Measurements from ENCODE around the gene SPRY2.
"Not testable (repeated sequence)": the region's sequence is repeated elsewhere in the genome, so short reads cannot be mapped to it uniquely, and the experiment has no call there.

The SPRY2 gene

DNA sequence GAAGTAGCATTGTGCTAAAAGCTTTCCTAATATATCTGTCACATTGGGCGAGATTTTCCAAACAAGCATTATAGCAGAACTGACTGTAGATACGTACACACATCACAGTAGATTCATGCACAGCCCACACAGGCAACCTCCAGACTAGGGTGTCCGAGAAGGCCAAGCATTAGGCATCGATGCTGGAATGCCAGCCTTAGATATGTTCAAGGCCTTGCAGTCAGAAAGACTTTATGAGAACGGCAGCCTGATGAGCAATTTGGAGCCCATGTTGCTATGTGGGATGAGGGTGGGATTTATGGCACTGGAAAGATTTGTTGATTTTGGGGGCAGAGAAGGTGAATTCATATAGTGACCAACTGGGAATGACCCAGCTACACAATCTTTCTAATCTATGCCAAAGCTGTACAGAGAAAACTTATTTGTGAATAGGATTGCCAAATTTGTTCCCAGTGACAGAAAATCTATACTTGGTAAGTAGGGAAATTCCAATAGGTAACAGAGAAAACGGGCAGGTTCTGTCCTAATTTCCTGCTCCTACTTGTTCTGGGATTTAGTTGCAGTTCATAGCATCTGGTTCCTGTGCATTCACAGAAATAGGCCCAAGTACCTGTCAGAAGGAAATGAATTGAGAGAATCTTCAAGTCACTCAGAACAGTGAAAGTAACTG lies 31.0 kb upstream of the SPRY2 start:
- no peak overlapping the region for H3K4me3 ChIP-seq (ENCODE audit: low read length)
- H3K27me3 ChIP-seq (replicated peaks; ENCODE audit: control insufficient read depth, insufficient read depth, low read length): no peaks in the 10 kb centered on the region
- no peaks in the 10 kb centered on the region for H3K36me3 ChIP-seq (ENCODE audit: control insufficient read depth, insufficient read depth, low read length, severe bottlenecking)
- H3K9me3 ChIP-seq (ENCODE audit: control insufficient read depth, low read length): no peaks in the 10 kb centered on the region
- H3K9ac ChIP-seq (ENCODE audit: low read length): no peak overlapping the region
- H3K4me1 ChIP-seq (ENCODE audit: control insufficient read depth, insufficient read depth, low read length): peaks cover 20% of the 10 kb centered on the region
- DNase-seq (ENCODE audit: low read depth): no peak

DNA sequence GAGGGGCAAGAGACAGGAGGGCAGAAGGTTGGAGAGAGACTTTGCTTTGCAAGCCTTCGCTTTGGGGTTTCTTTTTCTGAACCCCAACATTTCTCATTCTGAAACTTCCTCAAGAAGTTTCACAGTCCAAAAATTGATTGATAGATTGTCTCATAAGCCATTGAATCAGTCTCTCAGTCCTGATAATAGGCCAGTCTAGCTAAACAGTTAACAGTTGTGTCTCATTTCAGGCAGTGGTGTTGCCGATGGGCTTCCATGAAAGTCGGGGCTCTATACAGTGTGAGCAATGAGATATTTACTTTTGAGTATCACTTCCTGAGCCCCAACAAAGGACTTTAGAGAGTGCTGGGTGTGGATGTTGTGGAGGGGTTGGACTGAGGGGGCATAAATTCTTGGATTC lies 26.5 kb upstream of the SPRY2 start:
- DNase-seq (ENCODE audit: low read depth): no peak
- Histone ChIP-seq H3K9me3 (ENCODE audit: control insufficient read depth, low read length) (no peaks in the 10 kb centered on the region), H3K36me3 (ENCODE audit: control insufficient read depth, insufficient read depth, low read length, severe bottlenecking) (no peaks in the 10 kb centered on the region), H3K4me3 (ENCODE audit: low read length) (no peak overlapping the region), H3K9ac (ENCODE audit: low read length) (no peak overlapping the region), H3K4me1 (ENCODE audit: control insufficient read depth, insufficient read depth, low read length) (peaks cover 9% of the 10 kb centered on the region), H3K27me3 (replicated peaks; ENCODE audit: control insufficient read depth, insufficient read depth, low read length) (no peaks in the 10 kb centered on the region)

GRCh38 chr13:80363890-80364503 lies 23.1 kb upstream of the SPRY2 start:
- H3K4me3 ChIP-seq (ENCODE audit: low read length): peak overlapping the region; percentile 66
- H3K27me3 ChIP-seq (replicated peaks; ENCODE audit: control insufficient read depth, insufficient read depth, low read length): no peaks in the 10 kb centered on the region
- no peaks in the 10 kb centered on the region for H3K9me3 ChIP-seq (ENCODE audit: control insufficient read depth, low read length)
- H3K4me1 ChIP-seq (ENCODE audit: control insufficient read depth, insufficient read depth, low read length): peaks cover 32% of the 10 kb centered on the region
- H3K9ac ChIP-seq (ENCODE audit: low read length): peak overlapping the region; percentile 78
- peak; percentile 78 for DNase-seq (ENCODE audit: low read depth)
- no peaks in the 10 kb centered on the region for H3K36me3 ChIP-seq (ENCODE audit: control insufficient read depth, insufficient read depth, low read length, severe bottlenecking)

DNA sequence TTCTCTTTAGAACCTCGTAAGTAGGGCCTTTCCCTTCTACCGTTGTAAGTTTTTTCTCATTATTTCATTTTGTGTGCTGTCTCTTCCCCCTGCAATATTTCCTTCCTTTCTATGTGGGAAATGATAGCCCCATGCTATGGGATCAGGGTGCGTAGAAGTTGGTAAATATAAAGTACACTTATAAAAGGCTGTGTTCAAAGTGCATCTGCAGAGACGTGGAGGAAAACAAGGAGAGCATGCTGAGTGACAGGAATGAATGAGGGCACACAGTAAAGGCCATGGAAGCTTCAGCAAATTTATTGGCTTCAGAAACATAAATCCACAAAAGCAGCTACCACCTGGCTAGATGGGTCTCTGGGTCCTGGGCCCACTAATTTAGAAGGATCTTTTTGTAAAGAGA lies 21.6 kb upstream of the SPRY2 start:
- Histone ChIP-seq H3K27me3 (replicated peaks; ENCODE audit: control insufficient read depth, insufficient read depth, low read length) (no peaks in the 10 kb centered on the region), H3K36me3 (ENCODE audit: control insufficient read depth, insufficient read depth, low read length, severe bottlenecking) (no peaks in the 10 kb centered on the region), H3K9ac (ENCODE audit: low read length) (no peak overlapping the region), H3K4me3 (ENCODE audit: low read length) (no peak overlapping the region), H3K9me3 (ENCODE audit: control insufficient read depth, low read length) (no peaks in the 10 kb centered on the region), H3K4me1 (ENCODE audit: control insufficient read depth, insufficient read depth, low read length) (peaks cover 27% of the 10 kb centered on the region)
- DNase-seq (ENCODE audit: low read depth): no peak

GRCh38 chr13:80361883-80362327 lies 21.0 kb upstream of the SPRY2 start:
- Histone ChIP-seq H3K4me1 (ENCODE audit: control insufficient read depth, insufficient read depth, low read length) (peaks cover 27% of the 10 kb centered on the region), H3K9ac (ENCODE audit: low read length) (no peak overlapping the region), H3K27me3 (replicated peaks; ENCODE audit: control insufficient read depth, insufficient read depth, low read length) (no peaks in the 10 kb centered on the region), H3K9me3 (ENCODE audit: control insufficient read depth, low read length) (no peaks in the 10 kb centered on the region), H3K4me3 (ENCODE audit: low read length) (no peak overlapping the region), H3K36me3 (ENCODE audit: control insufficient read depth, insufficient read depth, low read length, severe bottlenecking) (no peaks in the 10 kb centered on the region)
- no peak for DNase-seq (ENCODE audit: low read depth)

- H3K4me1 ChIP-seq (ENCODE audit: control insufficient read depth, insufficient read depth, low read length): peaks cover 27% of the 10 kb centered on the region
- H3K9ac ChIP-seq (ENCODE audit: low read length): no peak overlapping the region
- no peaks in the 10 kb centered on the region for H3K27me3 ChIP-seq (replicated peaks; ENCODE audit: control insufficient read depth, insufficient read depth, low read length)
- no peaks in the 10 kb centered on the region for H3K36me3 ChIP-seq (ENCODE audit: control insufficient read depth, insufficient read depth, low read length, severe bottlenecking)
- no peak overlapping the region for H3K4me3 ChIP-seq (ENCODE audit: low read length)
- H3K9me3 ChIP-seq (ENCODE audit: control insufficient read depth, low read length): no peaks in the 10 kb centered on the region
- DNase-seq (ENCODE audit: low read depth): no peak
These were observed 20.4 kb upstream of the SPRY2 start for GRCh38 chr13:80361298-80361697.

DNA sequence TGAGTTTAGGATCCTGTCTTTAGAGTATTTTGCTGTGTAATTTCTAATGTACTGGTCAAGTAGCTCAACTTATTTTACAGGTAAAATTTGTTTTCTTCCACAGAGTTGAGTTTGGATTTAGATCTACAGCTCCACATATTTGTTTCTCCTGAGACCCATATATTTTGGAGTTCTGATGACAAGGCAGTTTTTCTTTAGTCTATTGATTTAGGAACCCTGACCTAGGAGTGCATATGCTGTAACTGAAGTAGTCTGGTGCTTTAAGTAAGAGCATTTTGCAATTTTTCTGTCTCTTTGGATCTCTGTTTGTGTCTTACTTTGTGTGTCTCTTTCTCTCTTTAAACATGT lies 19.5 kb upstream of the SPRY2 start:
- Histone ChIP-seq H3K4me1 (ENCODE audit: control insufficient read depth, insufficient read depth, low read length) (peaks cover 27% of the 10 kb centered on the region), H3K9me3 (ENCODE audit: control insufficient read depth, low read length) (no peaks in the 10 kb centered on the region), H3K27me3 (replicated peaks; ENCODE audit: control insufficient read depth, insufficient read depth, low read length) (no peaks in the 10 kb centered on the region), H3K4me3 (ENCODE audit: low read length) (no peak overlapping the region), H3K9ac (ENCODE audit: low read length) (peak overlapping the region; percentile 52), H3K36me3 (ENCODE audit: control insufficient read depth, insufficient read depth, low read length, severe bottlenecking) (no peaks in the 10 kb centered on the region)
- DNase-seq (ENCODE audit: low read depth): peak; percentile 30

- H3K9ac ChIP-seq (ENCODE audit: low read length): peak overlapping the region; percentile 52
- H3K27me3 ChIP-seq (replicated peaks; ENCODE audit: control insufficient read depth, insufficient read depth, low read length): no peaks in the 10 kb centered on the region
- no peaks in the 10 kb centered on the region for H3K9me3 ChIP-seq (ENCODE audit: control insufficient read depth, low read length)
- peaks cover 27% of the 10 kb centered on the region for H3K4me1 ChIP-seq (ENCODE audit: control insufficient read depth, insufficient read depth, low read length)
- H3K4me3 ChIP-seq (ENCODE audit: low read length): no peak overlapping the region
- DNase-seq (ENCODE audit: low read depth): peak; percentile 43
- H3K36me3 ChIP-seq (ENCODE audit: control insufficient read depth, insufficient read depth, low read length, severe bottlenecking): no peaks in the 10 kb centered on the region
These were observed 19.0 kb upstream of the SPRY2 start for GRCh38 chr13:80359778-80360452.

GRCh38 chr13:80359414-80359777 lies 18.5 kb upstream of the SPRY2 start:
- no peaks in the 10 kb centered on the region for H3K9me3 ChIP-seq (ENCODE audit: control insufficient read depth, low read length)
- DNase-seq (ENCODE audit: low read depth): no peak

GRCh38 chr13:80355496-80356094 lies 14.7 kb upstream of the SPRY2 start:
- H3K36me3 ChIP-seq (ENCODE audit: control insufficient read depth, insufficient read depth, low read length, severe bottlenecking); H3K9me3 ChIP-seq (ENCODE audit: control insufficient read depth, low read length); H3K9ac ChIP-seq (ENCODE audit: low read length); H3K27me3 ChIP-seq (replicated peaks; ENCODE audit: control insufficient read depth, insufficient read depth, low read length); DNase-seq (ENCODE audit: low read depth); H3K4me3 ChIP-seq (ENCODE audit: low read length): not testable (repeated sequence)
- H3K4me1 ChIP-seq (ENCODE audit: control insufficient read depth, insufficient read depth, low read length): peaks cover 15% of the 10 kb centered on the region

More at GRCh38 chr13:80359414-80359777, 18.5 kb upstream of the SPRY2 start:
- peaks cover 27% of the 10 kb centered on the region for H3K4me1 ChIP-seq (ENCODE audit: control insufficient read depth, insufficient read depth, low read length)
- H3K4me3 ChIP-seq (ENCODE audit: low read length): no peak overlapping the region
- H3K27me3 ChIP-seq (replicated peaks; ENCODE audit: control insufficient read depth, insufficient read depth, low read length): no peaks in the 10 kb centered on the region
- no peak overlapping the region for H3K9ac ChIP-seq (ENCODE audit: low read length)
- no peaks in the 10 kb centered on the region for H3K36me3 ChIP-seq (ENCODE audit: control insufficient read depth, insufficient read depth, low read length, severe bottlenecking)

DNA sequence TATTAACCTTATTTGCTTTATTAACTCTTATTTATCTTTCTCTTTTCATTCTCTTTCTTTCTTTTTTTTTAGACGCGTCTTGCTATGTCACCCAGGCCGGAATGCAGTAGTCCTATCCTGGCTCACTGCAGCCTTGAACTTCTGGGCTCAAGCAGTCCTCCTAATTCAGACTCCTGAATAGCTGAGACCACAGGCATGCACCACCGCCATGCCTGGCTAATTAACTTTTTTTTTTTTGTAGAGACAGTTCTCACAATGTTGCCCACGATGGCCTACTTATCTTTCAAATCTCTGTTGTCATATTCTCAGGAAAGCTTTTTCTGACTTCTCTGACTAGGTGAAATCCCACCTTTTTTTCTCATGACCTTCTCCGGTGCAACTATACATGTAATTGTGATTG lies 7.8 kb upstream of the SPRY2 start:
- no peak overlapping the region for H3K4me3 ChIP-seq (ENCODE audit: low read length)
- no peaks in the 10 kb centered on the region for H3K9me3 ChIP-seq (ENCODE audit: control insufficient read depth, low read length)
- no peaks in the 10 kb centered on the region for H3K27me3 ChIP-seq (replicated peaks; ENCODE audit: control insufficient read depth, insufficient read depth, low read length)
- H3K9ac ChIP-seq (ENCODE audit: low read length): no peak overlapping the region
- H3K4me1 ChIP-seq (ENCODE audit: control insufficient read depth, insufficient read depth, low read length): peaks cover 4% of the 10 kb centered on the region
- H3K36me3 ChIP-seq (ENCODE audit: control insufficient read depth, insufficient read depth, low read length, severe bottlenecking): no peaks in the 10 kb centered on the region
- DNase-seq (ENCODE audit: low read depth): no peak

All from adipocyte (in vitro differentiated cells).